Nephron (organoid): ENCODE results near the gene ADIPOR2.

Experiments
- H3K27ac Mint-ChIP-seq, 3 experiments: 2 replicates each; pipeline ENCODE4 v1.8.0; 2020; ENCODE audit warnings: mixed read lengths in 3 of 3, mild to moderate bottlenecking in 2 of 3, moderate library complexity in 1 of 3
- H3K27me3 Mint-ChIP-seq: 2 replicates; pipeline ENCODE4 v1.8.0; 2021; ENCODE audit warnings: low read depth, mild to moderate bottlenecking, moderate library complexity, mixed read lengths
- H3K36me3 Mint-ChIP-seq: 2 replicates; pipeline ENCODE4 v1.8.0; 2020; ENCODE audit warnings: low read depth, mixed read lengths
- H3K4me1 Mint-ChIP-seq: 2 replicates; pipeline ENCODE4 v1.8.0; 2020; ENCODE audit warnings: mixed read lengths
- H3K4me3 Mint-ChIP-seq, 3 experiments: 2 replicates each; pipeline ENCODE4 v1.8.0; 2020; ENCODE audit warnings: mild to moderate bottlenecking in 3 of 3, mixed read lengths in 3 of 3, moderate library complexity in 2 of 3
- H3K9me3 Mint-ChIP-seq: 2 replicates; pipeline ENCODE4 v1.8.0; 2020; ENCODE audit warnings: mixed read lengths
- CTCF ChIP-seq, 3 experiments: fragments of 200-600 bp; sonication (generic); IDR thresholded peaks; one replicate each; pipeline ENCODE4 v1.5.0; 2021; ENCODE audit warnings: antibody characterized with exemption in 3 of 3; ENCODE audit not compliant: unreplicated experiment in 3 of 3

ADIPOR2 gene

GRCh38 chr12:1768615-1769014 lies 77.7 kb downstream of the ADIPOR2 start:
- Mint-ChIP-seq H3K27ac (peak overlapping the region in 1 of 3 experiments; percentile 41), H3K4me3 (no peak overlapping the region), H3K27me3 (no peaks in the 10 kb centered on the region), H3K36me3 (peaks cover 2% of the 10 kb centered on the region), H3K9me3 (no peaks in the 10 kb centered on the region), H3K4me1 (peaks cover 14% of the 10 kb centered on the region)
- TF ChIP-seq CTCF (IDR thresholded peaks at IDR 0.05; ENCODE audit: unreplicated experiment in 3 of 3): no peak

GRCh38 chr12:1769809-1770494 lies 79.1 kb downstream of the ADIPOR2 start:
- TF ChIP-seq CTCF (IDR thresholded peaks at IDR 0.05; ENCODE audit: unreplicated experiment in 3 of 3): no peak
- Mint-ChIP-seq H3K4me1 (peaks cover 24% of the 10 kb centered on the region), H3K36me3 (peaks cover 4% of the 10 kb centered on the region), H3K4me3 (no peak overlapping the region), H3K27ac (no peak overlapping the region), H3K27me3 (no peaks in the 10 kb centered on the region), H3K9me3 (no peaks in the 10 kb centered on the region)

GRCh38 chr12:1773937-1774655 lies 83.2 kb downstream of the ADIPOR2 start:
- Mint-ChIP-seq H3K4me1 (peaks cover 29% of the 10 kb centered on the region), H3K27ac (no peak overlapping the region), H3K4me3 (no peak overlapping the region), H3K27me3 (no peaks in the 10 kb centered on the region), H3K36me3 (peaks cover 19% of the 10 kb centered on the region), H3K9me3 (no peaks in the 10 kb centered on the region)
- no peak for TF ChIP-seq CTCF (IDR thresholded peaks at IDR 0.05; ENCODE audit: unreplicated experiment in 3 of 3)

- Mint-ChIP-seq H3K4me1 (peaks cover 34% of the 10 kb centered on the region), H3K36me3 (peaks cover 31% of the 10 kb centered on the region), H3K9me3 (no peaks in the 10 kb centered on the region), H3K4me3 (no peak overlapping the region), H3K27ac (peak overlapping the region; percentile 5 to 50 (median 8)), H3K27me3 (no peaks in the 10 kb centered on the region)
- no peak for TF ChIP-seq CTCF (IDR thresholded peaks at IDR 0.05; ENCODE audit: unreplicated experiment in 3 of 3)
These were observed 85.5 kb downstream of the ADIPOR2 start for GRCh38 chr12:1776170-1776921.

- H3K9me3 Mint-ChIP-seq: no peaks in the 10 kb centered on the region
- H3K4me1 Mint-ChIP-seq: peaks cover 40% of the 10 kb centered on the region
- no peak for TF ChIP-seq CTCF (IDR thresholded peaks at IDR 0.05; ENCODE audit: unreplicated experiment in 3 of 3)
- H3K27me3 Mint-ChIP-seq: no peaks in the 10 kb centered on the region
- H3K36me3 Mint-ChIP-seq: peaks cover 35% of the 10 kb centered on the region
- no peak overlapping the region for H3K4me3 Mint-ChIP-seq
- H3K27ac Mint-ChIP-seq: no peak overlapping the region
These were observed 86.9 kb downstream of the ADIPOR2 start for GRCh38 chr12:1777798-1778197.
